Measurements from ENCODE around the gene TSPAN18.

DNA sequence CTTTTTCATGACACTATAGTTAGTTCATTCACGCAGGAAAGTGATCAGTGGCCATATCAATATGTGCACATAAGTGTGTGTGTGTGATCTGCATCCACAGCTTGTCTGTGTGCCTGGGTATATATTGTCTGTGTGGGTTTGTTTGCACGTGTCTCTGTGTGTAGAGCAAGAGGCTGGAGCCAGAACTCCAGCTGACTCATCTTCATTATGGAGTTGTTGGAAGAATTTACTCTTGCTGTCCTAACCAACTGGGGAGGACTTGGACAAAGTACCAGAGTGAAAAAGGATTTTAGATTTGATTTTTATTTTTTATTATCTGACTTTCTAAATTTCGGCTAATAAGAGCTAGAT is 160.0 kb downstream of the TSPAN18 start:
- TF ChIP-seq, protein P1, sequence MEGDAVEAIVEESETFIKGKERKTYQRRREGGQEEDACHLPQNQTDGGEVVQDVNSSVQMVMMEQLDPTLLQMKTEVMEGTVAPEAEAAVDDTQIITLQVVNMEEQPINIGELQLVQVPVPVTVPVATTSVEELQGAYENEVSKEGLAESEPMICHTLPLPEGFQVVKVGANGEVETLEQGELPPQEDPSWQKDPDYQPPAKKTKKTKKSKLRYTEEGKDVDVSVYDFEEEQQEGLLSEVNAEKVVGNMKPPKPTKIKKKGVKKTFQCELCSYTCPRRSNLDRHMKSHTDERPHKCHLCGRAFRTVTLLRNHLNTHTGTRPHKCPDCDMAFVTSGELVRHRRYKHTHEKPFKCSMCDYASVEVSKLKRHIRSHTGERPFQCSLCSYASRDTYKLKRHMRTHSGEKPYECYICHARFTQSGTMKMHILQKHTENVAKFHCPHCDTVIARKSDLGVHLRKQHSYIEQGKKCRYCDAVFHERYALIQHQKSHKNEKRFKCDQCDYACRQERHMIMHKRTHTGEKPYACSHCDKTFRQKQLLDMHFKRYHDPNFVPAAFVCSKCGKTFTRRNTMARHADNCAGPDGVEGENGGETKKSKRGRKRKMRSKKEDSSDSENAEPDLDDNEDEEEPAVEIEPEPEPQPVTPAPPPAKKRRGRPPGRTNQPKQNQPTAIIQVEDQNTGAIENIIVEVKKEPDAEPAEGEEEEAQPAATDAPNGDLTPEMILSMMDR (IDR thresholded peaks at IDR 0.05), result no peak
- TF ChIP-seq POLR2AphosphoS5 (IDR thresholded peaks at IDR 0.05) (peak in 1 of 2 donors; percentile 35), POLR2A (IDR thresholded peaks at IDR 0.05; ENCODE audit: low read depth) (no peak)
